GM21381 (cell line): Measurements from ENCODE around the gene AKIRIN1.
"Not testable (repeated sequence)": the region's sequence is repeated elsewhere in the genome, so short reads cannot be mapped to it uniquely, and the experiment has no call there.

Experiments
- ATAC-seq: cut with Tn5 transposase; IDR thresholded peaks from one replicate; pipeline ENCODE4 v1.9.1; 2021; ENCODE audit warnings: mild to moderate bottlenecking, moderate library complexity; ENCODE audit not compliant: unreplicated experiment

Gene AKIRIN1

GRCh38 chr1:38994196-38994595, 3.1 kb downstream of the AKIRIN1 start:
- ATAC-seq = no peak

- ATAC-seq = no peak
These were observed 6.2 kb downstream of the AKIRIN1 start for GRCh38 chr1:38997034-38997900.

- ATAC-seq = no peak
These were observed 6.8 kb downstream of the AKIRIN1 start for GRCh38 chr1:38997901-38998190.

DNA sequence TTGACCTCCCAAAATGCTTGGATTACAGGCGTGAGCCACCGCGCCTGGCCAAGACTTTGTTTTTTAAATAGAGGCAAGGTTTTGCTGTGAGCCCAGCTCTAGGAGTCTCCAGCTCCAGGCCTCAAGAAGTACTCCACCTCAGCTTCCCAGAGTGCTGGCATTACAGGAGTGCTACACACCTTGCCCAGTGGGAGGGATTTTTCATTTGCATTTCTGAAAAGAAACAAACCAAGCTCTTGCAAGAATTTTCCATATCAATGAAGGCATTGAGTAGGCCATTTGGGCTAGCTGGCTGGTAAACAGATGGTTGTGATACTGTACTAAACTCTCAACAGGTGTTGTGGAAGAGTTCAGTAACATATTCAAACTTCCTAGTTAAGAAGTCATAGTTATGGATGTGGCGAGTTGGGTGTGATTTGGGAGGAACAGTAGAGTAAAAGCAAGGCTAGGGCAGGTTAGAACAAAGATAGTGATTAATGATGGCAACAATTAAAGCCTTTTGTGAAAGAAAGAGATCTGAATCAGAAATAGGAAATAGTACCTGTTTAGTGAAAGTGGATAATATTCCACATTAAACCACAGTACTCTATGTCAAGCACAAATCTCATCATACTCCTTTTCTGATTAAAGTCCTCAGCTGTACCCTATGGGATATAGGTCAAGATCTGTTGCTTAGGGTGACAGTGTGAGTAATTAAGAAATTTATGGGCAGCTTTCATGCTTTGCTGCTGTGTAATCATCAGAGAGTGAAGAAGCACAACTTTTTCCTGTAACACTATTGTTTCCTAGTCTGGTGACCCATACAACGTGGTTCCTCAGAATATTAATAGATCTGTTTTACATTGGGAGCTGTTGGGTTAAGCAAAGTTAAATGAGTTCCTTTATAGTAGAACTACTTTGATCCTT, 10.7 kb downstream of the AKIRIN1 start:
- ATAC-seq = no peak

GRCh38 chr1:39003281-39003680, 12.2 kb downstream of the AKIRIN1 start:
- ATAC-seq = no peak

GRCh38 chr1:39003794-39004193, 12.7 kb downstream of the AKIRIN1 start:
- ATAC-seq = no peak

- ATAC-seq = no peak
These were observed 15.2 kb downstream of the AKIRIN1 start for GRCh38 chr1:39006287-39006686.

DNA sequence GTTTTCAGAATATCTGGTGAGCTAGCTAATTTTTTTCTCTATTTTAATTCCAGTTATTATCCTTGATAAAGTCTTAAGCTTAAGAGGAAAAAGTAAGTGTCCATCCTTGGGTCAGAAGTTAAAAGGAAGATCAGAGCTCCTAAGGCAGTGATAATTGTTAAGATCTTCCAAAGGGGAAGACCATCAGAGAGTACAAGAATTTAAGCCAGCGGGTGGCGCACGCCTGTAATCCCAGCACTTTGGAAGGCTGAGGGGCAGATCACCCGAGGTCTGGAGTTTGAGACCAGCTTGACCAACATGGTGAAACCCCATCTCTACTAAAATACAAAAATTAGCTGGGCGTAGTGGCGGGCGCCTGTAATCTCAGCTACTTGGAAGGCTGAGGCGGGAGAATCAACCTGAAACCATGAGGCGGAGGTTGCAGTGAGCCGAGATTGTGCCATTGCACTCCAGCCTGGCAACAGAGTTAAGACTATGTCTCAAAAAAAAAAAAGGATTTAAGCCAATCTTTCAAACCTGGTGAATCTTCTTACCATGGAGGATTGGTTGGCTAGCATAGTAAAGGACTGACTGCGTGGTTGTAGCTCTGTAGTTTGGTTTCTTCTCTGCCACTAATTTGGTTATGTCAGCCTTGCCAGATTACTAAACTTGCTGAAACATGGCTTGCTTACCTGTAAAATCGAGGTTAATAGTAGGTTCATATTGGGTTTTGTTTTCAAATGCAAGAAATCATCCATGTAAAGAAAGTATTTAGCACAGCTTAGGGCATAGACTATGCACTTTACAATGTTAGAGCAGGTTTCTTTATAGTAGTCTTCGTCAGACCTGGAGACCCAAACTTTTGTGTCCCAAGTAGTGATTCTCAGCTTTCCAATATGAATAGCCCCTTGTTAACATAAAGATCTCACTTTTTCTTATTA, 15.9 kb downstream of the AKIRIN1 start:
- no peak for ATAC-seq

- ATAC-seq = not testable (repeated sequence)
These were observed 23.9 kb downstream of the AKIRIN1 start for GRCh38 chr1:39014956-39015355.

GRCh38 chr1:39016604-39017171, 25.6 kb downstream of the AKIRIN1 start:
- no peak for ATAC-seq

DNA sequence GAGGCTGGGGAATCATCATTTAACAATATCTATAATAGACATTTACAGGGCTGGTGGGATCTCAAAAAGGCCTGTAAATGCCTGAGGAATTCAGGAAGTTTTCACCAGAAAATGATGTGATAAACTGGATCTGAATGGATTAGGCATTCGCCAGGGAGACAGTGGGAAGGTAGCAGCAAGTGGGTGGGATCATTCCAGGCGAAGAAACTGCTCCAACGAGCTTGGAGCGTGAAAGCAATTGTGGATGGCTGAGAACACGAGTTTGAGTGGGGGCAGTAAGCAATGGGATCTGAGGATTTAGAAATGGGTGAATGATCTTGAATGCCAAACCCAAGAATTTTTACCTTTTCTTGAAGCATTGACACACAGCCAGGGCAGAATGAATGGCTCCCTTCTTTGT, 26.2 kb downstream of the AKIRIN1 start:
- no peak for ATAC-seq

DNA sequence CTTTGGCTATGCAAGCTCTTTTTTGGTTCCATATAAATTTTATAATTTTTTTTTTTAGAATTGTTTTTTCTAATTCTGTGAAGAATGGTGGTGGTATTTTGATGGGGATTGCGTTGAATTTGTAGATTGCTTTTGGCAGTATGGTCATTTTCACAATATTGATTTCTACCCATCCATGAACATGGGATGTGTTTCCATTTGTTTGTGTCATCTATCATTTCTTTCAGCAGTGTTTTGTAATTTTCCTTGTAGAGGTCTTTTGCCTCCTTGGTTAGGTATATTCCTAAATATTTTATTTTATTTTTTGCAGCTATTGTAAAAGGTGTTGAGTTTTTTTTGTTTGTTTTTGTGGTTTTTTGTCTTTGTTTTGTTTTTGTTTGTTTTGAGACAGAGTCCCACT, 29.4 kb downstream of the AKIRIN1 start:
- not testable (repeated sequence) for ATAC-seq

DNA sequence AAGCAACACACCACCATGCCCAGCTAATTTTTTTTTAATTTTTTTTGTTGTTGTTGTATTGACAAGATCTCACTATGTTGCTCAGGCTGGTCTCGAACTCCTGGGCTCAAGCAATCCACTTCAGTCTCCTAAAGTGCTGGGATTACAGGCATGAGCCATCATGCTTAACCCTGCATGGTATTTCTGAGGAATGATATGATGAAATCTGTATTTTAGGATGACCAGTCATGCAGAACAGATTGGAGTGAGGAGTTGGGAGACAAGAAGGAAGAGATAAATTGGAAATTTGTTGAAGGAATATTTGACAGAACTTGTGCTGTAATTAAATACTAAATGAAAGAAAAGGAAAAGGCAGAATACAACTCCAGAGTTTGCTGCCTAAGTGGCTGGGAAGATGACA, 30.4 kb downstream of the AKIRIN1 start:
- ATAC-seq = no peak

DNA sequence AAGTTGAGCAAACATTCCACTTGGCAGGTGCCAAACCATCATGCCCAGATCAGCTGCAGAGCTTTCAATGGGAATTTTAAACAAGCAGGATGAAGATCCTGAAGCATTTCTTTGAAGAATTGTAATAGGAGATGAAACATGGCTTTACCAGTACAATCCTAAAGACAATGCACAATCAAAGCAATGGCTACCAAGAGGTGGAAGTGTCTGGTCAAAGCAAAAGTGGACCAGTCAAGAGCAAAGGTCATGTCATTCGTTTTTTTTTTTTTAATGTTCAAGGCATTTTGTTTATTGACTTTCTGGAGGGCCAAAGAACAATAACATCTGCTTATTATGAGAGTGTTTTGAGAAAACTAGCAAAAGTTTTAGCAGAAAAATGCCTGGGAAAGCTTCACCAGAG, 32.1 kb downstream of the AKIRIN1 start:
- no peak for ATAC-seq

DNA sequence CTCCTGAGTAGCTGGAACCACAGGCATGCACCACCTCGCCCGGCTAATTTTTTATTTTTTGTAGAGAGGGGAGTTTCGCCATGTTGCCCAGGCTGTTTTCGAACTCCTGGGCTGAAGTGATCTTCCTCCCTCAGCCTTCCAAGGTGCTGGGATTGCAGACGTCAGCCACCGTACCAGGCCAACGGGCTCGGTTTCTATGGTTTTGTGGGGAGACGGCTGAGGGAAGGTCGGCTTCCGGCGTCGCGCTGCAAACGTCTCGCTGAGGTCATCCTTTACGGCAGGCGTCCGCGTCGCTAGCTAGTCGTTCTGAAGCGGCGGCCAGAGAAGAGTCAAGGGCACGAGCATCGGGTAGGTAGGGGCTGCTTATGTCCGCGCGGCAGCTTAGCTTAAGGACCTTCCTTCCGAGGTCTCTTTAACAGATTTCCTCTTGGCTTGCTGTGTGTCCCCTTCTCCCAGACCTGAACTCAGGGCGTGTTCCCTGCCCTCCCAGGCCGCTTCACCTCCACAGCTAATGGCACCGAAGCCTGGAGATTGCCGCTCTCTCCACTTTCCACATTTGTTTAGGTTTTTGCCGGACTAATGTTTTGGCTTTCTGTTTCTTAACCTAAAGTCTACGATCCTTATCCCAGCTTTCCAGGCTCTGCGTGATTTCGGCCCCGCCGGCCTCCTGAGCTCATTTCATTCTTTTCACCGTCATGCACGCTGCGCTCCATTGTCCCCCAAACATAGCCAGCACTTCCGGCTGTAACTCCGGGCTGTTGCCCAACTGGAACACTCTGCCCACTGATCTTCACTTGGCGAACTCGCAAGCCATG, 35.2 kb downstream of the AKIRIN1 start, which contains the start of gene NDUFS5:
Gene NDUFS5, plus strand, starts transcription at position 300 of the 815 bp plus-strand sequence. CDS start 2,375 bp downstream, outside the sequence.
- ATAC-seq = peak; percentile 80

- ATAC-seq = no peak
These were observed 35.9 kb downstream of the AKIRIN1 start for GRCh38 chr1:39026866-39027507.

- ATAC-seq = no peak
These were observed 43.1 kb downstream of the AKIRIN1 start for GRCh38 chr1:39034114-39034654.

DNA sequence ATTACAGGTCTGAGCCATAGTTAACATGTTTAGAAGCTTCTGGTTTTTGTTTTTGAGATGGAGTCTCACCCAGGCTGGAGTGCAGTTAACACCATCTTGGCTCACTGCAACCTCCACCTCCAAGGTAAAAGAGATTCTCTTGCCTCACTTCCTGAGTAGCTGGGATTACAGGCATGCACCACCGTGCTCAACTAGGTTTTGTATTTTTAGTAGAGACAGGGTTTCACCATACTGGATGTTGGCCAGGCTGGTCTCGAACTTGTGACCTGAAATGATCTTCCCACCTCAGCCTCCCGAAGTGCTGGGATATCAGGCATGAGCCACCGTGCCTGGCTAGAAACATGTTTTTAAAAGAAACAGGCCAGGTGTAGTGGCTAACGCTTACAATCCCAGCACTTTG, 45.6 kb downstream of the AKIRIN1 start:
- no peak for ATAC-seq

DNA sequence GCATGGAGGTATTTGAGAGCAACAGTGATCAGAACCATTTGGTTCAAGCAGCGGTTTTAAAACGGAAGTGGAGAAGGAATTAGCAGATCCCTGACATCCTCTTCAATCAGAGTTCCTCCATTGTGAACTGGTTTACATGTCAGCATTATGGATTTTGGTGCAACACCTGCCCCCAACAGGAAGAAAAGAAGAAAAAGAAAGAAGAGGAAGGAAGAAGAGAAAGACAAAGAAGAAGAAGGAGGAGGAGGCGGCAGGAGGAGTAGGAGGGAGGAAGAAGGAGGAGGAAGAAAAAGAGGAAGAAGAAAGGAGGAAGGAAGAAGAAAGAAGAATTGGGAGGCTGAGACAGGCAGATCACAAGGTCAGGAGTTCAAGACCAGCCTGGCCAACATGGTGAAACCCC, 52.4 kb downstream of the AKIRIN1 start:
- ATAC-seq = no peak
